Right lobe of liver (tissue), 4 donors: Measurements from ENCODE around the gene IL6R.

Experiments used
- POLR2A ChIP-seq: fragments of 450-650 bp; IDR thresholded peaks from one replicate; pipeline ENCODE4 v1.6.1; 2017; ENCODE audit warnings: antibody characterized with exemption, mild to moderate bottlenecking
- TF ChIP-seq, protein P1 (sequence below), 4 donors: fragments of 200-600 bp in 3 of 4; fragments of 450-650 bp in 1 of 4; IDR thresholded peaks; one replicate each; pipeline versions ENCODE4 v1.5.1 to v1.8.0; 2016 to 2022; ENCODE audit warnings: antibody characterized with exemption in 4 of 4, mild to moderate bottlenecking in 2 of 4
- donor health status: DM: no; HTN: no; CAD: no.
- donor health status: DM: no; HTN: no; CAD: no.
- donor health status: DM: no; HTN: yes; CAD: no.

DNA sequence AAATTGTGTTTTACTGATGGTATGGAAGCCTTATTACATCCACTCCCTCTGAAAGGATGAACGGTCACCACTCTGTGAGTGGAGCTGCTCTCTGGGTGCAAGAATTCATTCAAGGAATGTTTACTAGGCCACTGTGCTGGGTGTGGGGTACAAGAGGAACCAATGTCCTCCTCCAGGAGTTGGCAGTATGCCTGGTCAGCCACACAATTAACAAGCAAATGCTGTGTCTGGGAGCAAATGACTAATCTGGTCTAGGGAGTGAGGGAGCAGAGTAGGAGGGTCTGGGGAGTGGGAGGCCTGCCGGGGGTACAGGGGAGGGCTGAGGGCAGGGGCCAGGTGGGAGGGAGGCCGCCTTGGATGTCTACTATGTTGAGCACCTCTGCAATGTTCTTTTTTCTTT, 69.7 kb downstream of the IL6R start:
- TF ChIP-seq, protein P1, sequence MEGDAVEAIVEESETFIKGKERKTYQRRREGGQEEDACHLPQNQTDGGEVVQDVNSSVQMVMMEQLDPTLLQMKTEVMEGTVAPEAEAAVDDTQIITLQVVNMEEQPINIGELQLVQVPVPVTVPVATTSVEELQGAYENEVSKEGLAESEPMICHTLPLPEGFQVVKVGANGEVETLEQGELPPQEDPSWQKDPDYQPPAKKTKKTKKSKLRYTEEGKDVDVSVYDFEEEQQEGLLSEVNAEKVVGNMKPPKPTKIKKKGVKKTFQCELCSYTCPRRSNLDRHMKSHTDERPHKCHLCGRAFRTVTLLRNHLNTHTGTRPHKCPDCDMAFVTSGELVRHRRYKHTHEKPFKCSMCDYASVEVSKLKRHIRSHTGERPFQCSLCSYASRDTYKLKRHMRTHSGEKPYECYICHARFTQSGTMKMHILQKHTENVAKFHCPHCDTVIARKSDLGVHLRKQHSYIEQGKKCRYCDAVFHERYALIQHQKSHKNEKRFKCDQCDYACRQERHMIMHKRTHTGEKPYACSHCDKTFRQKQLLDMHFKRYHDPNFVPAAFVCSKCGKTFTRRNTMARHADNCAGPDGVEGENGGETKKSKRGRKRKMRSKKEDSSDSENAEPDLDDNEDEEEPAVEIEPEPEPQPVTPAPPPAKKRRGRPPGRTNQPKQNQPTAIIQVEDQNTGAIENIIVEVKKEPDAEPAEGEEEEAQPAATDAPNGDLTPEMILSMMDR (IDR thresholded peaks at IDR 0.05): no peak
- TF ChIP-seq POLR2A: no peak
